Mesenteric fat pad (tissue), 1 donor: ENCODE data around the gene VAMP4. TPM values are rescaled to one million over a fixed set of nuclear protein-coding genes. Genes with fewer than 3 reads are reported as not detected.

ENCODE experiments used
- DNase-seq: peaks from one replicate; pipeline ENCODE4 v3.0.0-alpha.2; 2020; ENCODE audit warnings: low spot score
- long read RNA-seq: library from polyadenylated mRNA; unstranded; transcript quantifications from one replicate; pipeline ENCODE4 v2.0.0, GENCODE V29; 2020
- total RNA-seq: library from RNA; stranded (reverse); fragmentation: NEBNext Ultra II Directional; extraction: Animal tissue kit (Norgen Biotek cat#: 25700); gene quantifications from one replicate; pipeline ENCODE4 v1.2.1, GENCODE V29; 2021
- donor health status: DM: yes; HTN: yes; CAD: no.

The VAMP4 gene
- total RNA-seq: 15.8 TPM
- long read RNA-seq, full-length matches to known transcripts: 24 of 30 reads
- long read RNA-seq, partial matches to known transcripts: 1 of 30 reads
- long read RNA-seq, other reads (novel, unspliced or antisense): 5 of 30 reads

GRCh38 chr1:171741872-171742576 lies at the start of gene VAMP4:
Gene VAMP4 (minus strand): TSS chr1:171742065. CDS start chr1:171738414, 3,651 bp downstream.
- DNase-seq: peak; percentile 95

- DNase-seq: no peak
Measured at GRCh38 chr1:171790318-171790717, 48.5 kb upstream of the VAMP4 start.

GRCh38 chr1:171788696-171789095 lies 46.8 kb upstream of the VAMP4 start:
- no peak for DNase-seq

GRCh38 chr1:171787686-171788480 lies 46.0 kb upstream of the VAMP4 start:
- DNase-seq: no peak

- no peak for DNase-seq
Measured at GRCh38 chr1:171786534-171786933, 44.7 kb upstream of the VAMP4 start.

GRCh38 chr1:171785766-171786165 lies 43.9 kb upstream of the VAMP4 start:
- DNase-seq: no peak

- DNase-seq: no peak
Measured at GRCh38 chr1:171784784-171785183, 42.9 kb upstream of the VAMP4 start.

GRCh38 chr1:171783816-171784530 lies 42.1 kb upstream of the VAMP4 start:
- no peak for DNase-seq

- DNase-seq: peak; percentile 100
Measured at GRCh38 chr1:171781176-171781875, 39.5 kb upstream of the VAMP4 start, which contains the start of gene METTL13. Gene METTL13 (plus strand): TSS chr1:171781660. CDS start chr1:171781968, 308 bp downstream.

- DNase-seq: no peak
Measured at GRCh38 chr1:171780583-171781175, 38.8 kb upstream of the VAMP4 start.

- DNase-seq: no peak
Measured at GRCh38 chr1:171772312-171772711, 30.4 kb upstream of the VAMP4 start.

- DNase-seq: no peak
Measured at GRCh38 chr1:171769754-171770153, 27.9 kb upstream of the VAMP4 start.

- no peak for DNase-seq
Measured at GRCh38 chr1:171769171-171769570, 27.3 kb upstream of the VAMP4 start.

GRCh38 chr1:171763764-171764163 lies 21.9 kb upstream of the VAMP4 start:
- no peak for DNase-seq

GRCh38 chr1:171762143-171762563 lies 20.3 kb upstream of the VAMP4 start:
- DNase-seq: no peak

GRCh38 chr1:171758011-171758410 lies 16.1 kb upstream of the VAMP4 start:
- DNase-seq: no peak

- no peak for DNase-seq
Measured at GRCh38 chr1:171756856-171757255, 15.0 kb upstream of the VAMP4 start.

GRCh38 chr1:171754971-171755370 lies 13.1 kb upstream of the VAMP4 start:
- DNase-seq: no peak

GRCh38 chr1:171754353-171754705 lies 12.5 kb upstream of the VAMP4 start:
- DNase-seq: no peak

GRCh38 chr1:171753685-171754352 lies 12.0 kb upstream of the VAMP4 start:
- no peak for DNase-seq
